ENCODE data around the gene IFRD1. TPM values are rescaled to one million over a fixed set of nuclear protein-coding genes. Genes with fewer than 3 reads are reported as not detected.

IFRD1 gene
- polyA plus RNA-seq, 1 of the 3 experiments (the other 2 are of a cell fraction) = 31.0 TPM

DNA sequence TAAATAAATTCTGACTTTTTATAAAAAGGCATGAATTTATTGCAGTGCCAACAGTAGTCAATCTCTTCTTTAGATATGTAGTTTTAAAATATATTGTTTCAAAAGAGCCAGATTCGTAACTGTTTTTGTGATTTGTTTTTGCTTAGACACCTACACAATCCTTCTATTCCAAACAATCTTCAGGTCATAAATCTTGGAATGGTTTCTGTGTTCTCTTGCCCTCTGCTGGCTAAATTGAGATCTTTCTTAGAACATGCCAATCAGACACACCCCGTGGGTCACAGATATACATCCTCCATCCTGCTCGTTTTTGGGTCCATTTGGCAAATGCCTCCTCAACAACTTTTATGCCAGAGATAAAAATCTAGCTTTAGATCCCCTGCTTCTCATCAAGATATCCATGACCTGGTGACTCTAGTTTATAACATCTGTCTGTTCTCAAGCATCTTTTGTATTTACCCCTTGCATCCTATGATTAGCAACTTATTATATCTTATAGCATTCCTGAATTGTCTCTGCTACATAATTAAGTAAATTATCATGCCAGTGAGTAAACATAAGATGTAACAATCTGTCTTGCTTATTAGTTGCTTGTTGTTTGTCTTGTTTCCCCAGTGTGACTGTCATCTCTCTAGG lies 35.3 kb upstream of the IFRD1 start:
- Histone ChIP-seq H3K9me2 (no peaks in the 10 kb centered on the region), H3K9me3 (no peaks in the 10 kb centered on the region), H3K4me2 (no peak overlapping the region), H3K36me3 (replicated peaks in 1 of 2; ENCODE audit: control insufficient read depth in 1 of 2, insufficient read depth in 2 of 2, low read length in 1 of 2) (no peaks in the 10 kb centered on the region), H3K9ac (no peak overlapping the region), H3K4me1 (ENCODE audit: control insufficient read depth in 1 of 2, insufficient read depth in 2 of 2, low read depth in 1 of 2, low read length in 1 of 2) (peaks cover 0 to 11% of the 10 kb centered on the region in 2 experiments; a peak in 2 of 4 replicates), H3K27ac (ENCODE audit: low read depth in 2 of 2, low read length in 1 of 2) (no peak overlapping the region), H3K79me2 (ENCODE audit: insufficient read depth) (no peaks in the 10 kb centered on the region), H2AFZ (ENCODE audit: low read depth) (no peak overlapping the region), H3K27me3 (ENCODE audit: insufficient read depth) (no peaks in the 10 kb centered on the region), H3F3A (replicated peaks; ENCODE audit: insufficient read depth) (no peaks in the 10 kb centered on the region), H4K20me1 (ENCODE audit: insufficient read depth) (no peaks in the 10 kb centered on the region), H3K4me3 (ENCODE audit: low read depth in 2 of 2, low read length in 1 of 2) (no peak overlapping the region)
- DNase-seq = peak; percentile 57
- WGBS (ENCODE audit: low lambda C conversion rate) = 1% methylated on average over 3 of the region's 3 CpGs
- ChIA-PET CTCF (interaction anchor here (0.6 to 4.6 kb wide), 22 partner anchors 9 to 680 kb away, joined by 3 to 35 read pairs (median 4); no protein-coding TSS in a partner anchor), POLR2A (no interaction called here)
- TF ChIP-seq, protein P1, sequence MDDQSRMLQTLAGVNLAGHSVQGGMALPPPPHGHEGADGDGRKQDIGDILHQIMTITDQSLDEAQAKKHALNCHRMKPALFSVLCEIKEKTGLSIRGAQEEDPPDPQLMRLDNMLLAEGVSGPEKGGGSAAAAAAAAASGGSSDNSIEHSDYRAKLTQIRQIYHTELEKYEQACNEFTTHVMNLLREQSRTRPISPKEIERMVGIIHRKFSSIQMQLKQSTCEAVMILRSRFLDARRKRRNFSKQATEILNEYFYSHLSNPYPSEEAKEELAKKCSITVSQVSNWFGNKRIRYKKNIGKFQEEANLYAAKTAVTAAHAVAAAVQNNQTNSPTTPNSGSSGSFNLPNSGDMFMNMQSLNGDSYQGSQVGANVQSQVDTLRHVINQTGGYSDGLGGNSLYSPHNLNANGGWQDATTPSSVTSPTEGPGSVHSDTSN (IDR thresholded peaks at IDR 0.05) = peak; percentile 88
- no peak for TF ChIP-seq EP300 (IDR thresholded peaks at IDR 0.05; ENCODE audit: borderline replicate concordance in 1 of 2, low read depth in 1 of 2, low read length in 1 of 2)
- TF ChIP-seq SMC3 (IDR thresholded peaks at IDR 0.05; ENCODE audit: low read depth, low read length) = peak; percentile 77
- TF ChIP-seq, protein P2, sequence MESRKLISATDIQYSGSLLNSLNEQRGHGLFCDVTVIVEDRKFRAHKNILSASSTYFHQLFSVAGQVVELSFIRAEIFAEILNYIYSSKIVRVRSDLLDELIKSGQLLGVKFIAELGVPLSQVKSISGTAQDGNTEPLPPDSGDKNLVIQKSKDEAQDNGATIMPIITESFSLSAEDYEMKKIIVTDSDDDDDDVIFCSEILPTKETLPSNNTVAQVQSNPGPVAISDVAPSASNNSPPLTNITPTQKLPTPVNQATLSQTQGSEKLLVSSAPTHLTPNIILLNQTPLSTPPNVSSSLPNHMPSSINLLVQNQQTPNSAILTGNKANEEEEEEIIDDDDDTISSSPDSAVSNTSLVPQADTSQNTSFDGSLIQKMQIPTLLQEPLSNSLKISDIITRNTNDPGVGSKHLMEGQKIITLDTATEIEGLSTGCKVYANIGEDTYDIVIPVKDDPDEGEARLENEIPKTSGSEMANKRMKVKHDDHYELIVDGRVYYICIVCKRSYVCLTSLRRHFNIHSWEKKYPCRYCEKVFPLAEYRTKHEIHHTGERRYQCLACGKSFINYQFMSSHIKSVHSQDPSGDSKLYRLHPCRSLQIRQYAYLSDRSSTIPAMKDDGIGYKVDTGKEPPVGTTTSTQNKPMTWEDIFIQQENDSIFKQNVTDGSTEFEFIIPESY (IDR thresholded peaks at IDR 0.05; ENCODE audit: borderline replicate concordance, low read depth) = no peak
- TF ChIP-seq RAD21 (IDR thresholded peaks at IDR 0.05; ENCODE audit: low read length) = peak; percentile 84
- no peak for TF ChIP-seq TEAD4 (IDR thresholded peaks at IDR 0.05; ENCODE audit: borderline replicate concordance, insufficient read depth)
- TF ChIP-seq, protein P3, sequence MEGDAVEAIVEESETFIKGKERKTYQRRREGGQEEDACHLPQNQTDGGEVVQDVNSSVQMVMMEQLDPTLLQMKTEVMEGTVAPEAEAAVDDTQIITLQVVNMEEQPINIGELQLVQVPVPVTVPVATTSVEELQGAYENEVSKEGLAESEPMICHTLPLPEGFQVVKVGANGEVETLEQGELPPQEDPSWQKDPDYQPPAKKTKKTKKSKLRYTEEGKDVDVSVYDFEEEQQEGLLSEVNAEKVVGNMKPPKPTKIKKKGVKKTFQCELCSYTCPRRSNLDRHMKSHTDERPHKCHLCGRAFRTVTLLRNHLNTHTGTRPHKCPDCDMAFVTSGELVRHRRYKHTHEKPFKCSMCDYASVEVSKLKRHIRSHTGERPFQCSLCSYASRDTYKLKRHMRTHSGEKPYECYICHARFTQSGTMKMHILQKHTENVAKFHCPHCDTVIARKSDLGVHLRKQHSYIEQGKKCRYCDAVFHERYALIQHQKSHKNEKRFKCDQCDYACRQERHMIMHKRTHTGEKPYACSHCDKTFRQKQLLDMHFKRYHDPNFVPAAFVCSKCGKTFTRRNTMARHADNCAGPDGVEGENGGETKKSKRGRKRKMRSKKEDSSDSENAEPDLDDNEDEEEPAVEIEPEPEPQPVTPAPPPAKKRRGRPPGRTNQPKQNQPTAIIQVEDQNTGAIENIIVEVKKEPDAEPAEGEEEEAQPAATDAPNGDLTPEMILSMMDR (IDR thresholded peaks at IDR 0.05) = peak; percentile 85

DNA sequence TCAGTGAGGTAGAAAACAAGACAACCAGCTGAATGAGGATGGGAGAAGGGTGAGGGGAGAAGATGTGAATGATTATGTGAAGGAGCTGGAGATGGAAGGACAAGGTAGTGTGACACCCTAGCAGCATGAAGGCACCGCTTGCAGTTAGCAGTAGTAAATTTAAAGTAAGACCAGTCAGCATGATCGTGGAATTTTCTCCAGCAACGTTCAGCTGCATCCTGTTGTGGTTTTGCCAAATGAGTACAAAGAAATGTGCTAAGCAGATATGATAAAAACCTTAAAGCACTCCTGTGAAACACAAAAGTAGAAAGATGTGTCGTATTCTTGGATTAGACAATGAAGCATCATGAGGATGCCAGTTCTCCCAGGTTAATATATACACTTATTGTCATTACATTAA lies 34.1 kb upstream of the IFRD1 start:
- no peaks in the 10 kb centered on the region for H3K79me2 ChIP-seq (ENCODE audit: insufficient read depth)
- 66% methylated on average over 4 of the region's 4 CpGs for WGBS (ENCODE audit: low lambda C conversion rate)
- no peak for TF ChIP-seq RFX5 (IDR thresholded peaks at IDR 0.05; ENCODE audit: low read length)
- TF ChIP-seq NFIC (IDR thresholded peaks at IDR 0.05; ENCODE audit: borderline replicate concordance) = no peak
- no peak for TF ChIP-seq TEAD4 (IDR thresholded peaks at IDR 0.05; ENCODE audit: borderline replicate concordance, insufficient read depth)
- no peak for TF ChIP-seq FOXJ3 (CRISPR knock-in tag; IDR thresholded peaks at IDR 0.05)
- no peak for TF ChIP-seq YY1 (IDR thresholded peaks at IDR 0.05; ENCODE audit: low read depth)
- TF ChIP-seq, protein P4, sequence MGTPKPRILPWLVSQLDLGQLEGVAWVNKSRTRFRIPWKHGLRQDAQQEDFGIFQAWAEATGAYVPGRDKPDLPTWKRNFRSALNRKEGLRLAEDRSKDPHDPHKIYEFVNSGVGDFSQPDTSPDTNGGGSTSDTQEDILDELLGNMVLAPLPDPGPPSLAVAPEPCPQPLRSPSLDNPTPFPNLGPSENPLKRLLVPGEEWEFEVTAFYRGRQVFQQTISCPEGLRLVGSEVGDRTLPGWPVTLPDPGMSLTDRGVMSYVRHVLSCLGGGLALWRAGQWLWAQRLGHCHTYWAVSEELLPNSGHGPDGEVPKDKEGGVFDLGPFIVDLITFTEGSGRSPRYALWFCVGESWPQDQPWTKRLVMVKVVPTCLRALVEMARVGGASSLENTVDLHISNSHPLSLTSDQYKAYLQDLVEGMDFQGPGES (IDR thresholded peaks at IDR 0.05; ENCODE audit: low read depth, low read length) = no peak
- no peak for TF ChIP-seq CHD2 (IDR thresholded peaks at IDR 0.05; ENCODE audit: low read length, partially characterized antibody)
- no peak for TF ChIP-seq RXRA (IDR thresholded peaks at IDR 0.05; ENCODE audit: borderline replicate concordance, low read depth)
- no peak for TF ChIP-seq MEF2A (IDR thresholded peaks at IDR 0.05; ENCODE audit: borderline replicate concordance, low read depth)
- no peak for TF ChIP-seq RAD21 (IDR thresholded peaks at IDR 0.05; ENCODE audit: low read length)
- TF ChIP-seq SIN3A (IDR thresholded peaks at IDR 0.05; ENCODE audit: borderline replicate concordance, low read depth, low read length) = no peak
- TF ChIP-seq MXI1 (IDR thresholded peaks at IDR 0.05; ENCODE audit: low read depth, low read length) = no peak
- TF ChIP-seq, protein P1 (IDR thresholded peaks at IDR 0.05) = no peak

More for the DNA sequence above, 34.1 kb upstream of the IFRD1 start:
- POLR2A ChIA-PET = interaction anchor here (0.6 kb wide), 1 partner anchor 35 kb away, joined by 3 read pairs; no protein-coding TSS in a partner anchor
- H3K9ac ChIP-seq = no peak overlapping the region
- H3K4me1 ChIP-seq (ENCODE audit: control insufficient read depth in 1 of 2, insufficient read depth in 2 of 2, low read depth in 1 of 2, low read length in 1 of 2) = peaks cover 9 to 10% of the 10 kb centered on the region in 2 experiments; a peak in 3 of 4 replicates
- no peaks in the 10 kb centered on the region for H3K9me3 ChIP-seq
- DNase-seq = no peak
- H3K9me2 ChIP-seq = no peaks in the 10 kb centered on the region
- H2AFZ ChIP-seq (ENCODE audit: low read depth) = no peak overlapping the region
- no peaks in the 10 kb centered on the region for H3K36me3 ChIP-seq (replicated peaks in 1 of 2; ENCODE audit: control insufficient read depth in 1 of 2, insufficient read depth in 2 of 2, low read length in 1 of 2)
- no peak overlapping the region for H3K4me3 ChIP-seq (ENCODE audit: low read depth in 2 of 2, low read length in 1 of 2)
- H3K4me2 ChIP-seq = no peak overlapping the region
- CTCF ChIA-PET = interaction anchor here (0.7 to 4.6 kb wide), 15 partner anchors 12 to 748 kb away, joined by 3 to 35 read pairs (median 4); no protein-coding TSS in a partner anchor
- H3K27me3 ChIP-seq (ENCODE audit: insufficient read depth) = no peaks in the 10 kb centered on the region
- no peaks in the 10 kb centered on the region for H4K20me1 ChIP-seq (ENCODE audit: insufficient read depth)
- peaks cover 5% of the 10 kb centered on the region for H3F3A ChIP-seq (replicated peaks; ENCODE audit: insufficient read depth)
- no peak overlapping the region for H3K27ac ChIP-seq (ENCODE audit: low read depth in 2 of 2, low read length in 1 of 2)
